HCT116 (cell line): Measurements from ENCODE around the gene CREBL2. TPM values are rescaled to one million over a fixed set of nuclear protein-coding genes. Genes with fewer than 3 reads are reported as not detected.

Experiments
- ATAC-seq: fragments of 200-7000 bp; cut with Tn5 transposase; 2 replicates; pipeline ENCODE4 v1.9.1; 2020; ENCODE audit warnings: mild to moderate bottlenecking, moderate library complexity
- BruUV-seq: library from RNA; stranded (reverse); fragments of 400-500 nt; replicated peaks from 2 replicates; lab custom pipeline; 2021; lab: Mats Ljungman, UMichigan
- CTCF ChIA-PET: fragments of 300-600 bp; sonication (Branson Sonifier 250); formaldehyde crosslinking; loops from one replicate; lab custom pipeline; 2021; ENCODE audit warnings: antibody characterized with exemption; lab: Charles Lee
- POLR2A ChIA-PET: fragments of 300-600, 350-600 bp; sonication (Branson Sonifier 250); formaldehyde crosslinking; loops from one replicate; lab custom pipeline; 2021; ENCODE audit warnings: antibody characterized with exemption; lab: Charles Lee
- RAD21 ChIA-PET, 2 experiments: fragments of 300-600 bp; sonication (Branson Sonifier 250); formaldehyde crosslinking; loops; one replicate each; lab custom pipeline; 2023; ENCODE audit warnings: low total read pairs in 2 of 2; ENCODE audit not compliant: uncharacterized antibody in 2 of 2, unreplicated experiment in 2 of 2, low non-redundant PET in 1 of 2; lab: Charles Lee
- DNase-seq: peaks from one replicate; pipeline ENCODE4 v3.0.0-alpha.2; 2010; ENCODE audit warnings: low read depth, low spot score
- H2AFZ ChIP-seq: fragments of 200-600 bp; shearing (Covaris generic), sonication (generic); 2 replicates; pipeline ENCODE4 v1.6.1; 2017; ENCODE audit warnings: low read depth, mixed run types, mixed read lengths, antibody characterized with exemption, low read length; ENCODE audit not compliant: poor library complexity, severe bottlenecking
- H3K27ac ChIP-seq: 2 replicates; pipeline ENCODE4 v1.5.1; 2012; ENCODE audit warnings: low read depth, low read length
- H3K27me3 ChIP-seq: fragments of 200-600 bp; sonication (generic); 2 replicates; pipeline ENCODE4 v1.6.1; 2016; ENCODE audit warnings: mixed run types, low read length, mixed read lengths; ENCODE audit not compliant: insufficient read depth
- H3K36me3 ChIP-seq, 2 experiments: fragments of 200-500 bp in 1 of 2; fragments of 200-600 bp in 1 of 2; sonication (Bioruptor generic) in 1 of 2; sonication (generic) in 1 of 2; 2 replicates each; pipeline versions ENCODE4 v1.5.1 to v1.6.1; 2014 to 2016; ENCODE audit warnings: low read length in 2 of 2, inconsistent platforms in 1 of 2, mixed read lengths in 1 of 2, mixed run types in 1 of 2; ENCODE audit not compliant: insufficient read depth in 2 of 2, control insufficient read depth in 1 of 2
- H3K4me1 ChIP-seq, 2 experiments: fragments of 200-600 bp in 1 of 2; sonication (generic) in 1 of 2; 2 replicates each; pipeline versions ENCODE4 v1.5.1 to v1.6.1; 2012 to 2017; ENCODE audit warnings: low read length in 2 of 2, inconsistent platforms in 1 of 2, mild to moderate bottlenecking in 1 of 2, mixed read lengths in 1 of 2, mixed run types in 1 of 2, moderate library complexity in 1 of 2; ENCODE audit not compliant: insufficient read depth in 2 of 2, control insufficient read depth in 1 of 2
- H3K4me2 ChIP-seq: fragments of 200-600 bp; sonication (generic); 2 replicates; pipeline ENCODE4 v1.6.1; 2017; ENCODE audit warnings: mixed run types, low read length, mixed read lengths
- H3K4me3 ChIP-seq, 2 experiments: fragments of 200-600 bp in 1 of 2; sonication (generic) in 1 of 2; replicated peaks in 1 of 2; 2 replicates each; pipeline ENCODE4 v1.5.1; 2011 to 2016; ENCODE audit warnings: low read length in 2 of 2, control low read depth in 1 of 2, low read depth in 1 of 2, mild to moderate bottlenecking in 1 of 2, mixed read lengths in 1 of 2, mixed run types in 1 of 2
- H3K79me2 ChIP-seq: fragments of 200-600 bp; sonication (generic); 2 replicates; pipeline ENCODE4 v1.6.1; 2017; ENCODE audit warnings: mild to moderate bottlenecking, mixed run types, low read length, moderate library complexity, mixed read lengths; ENCODE audit not compliant: insufficient read depth
- H3K9ac ChIP-seq: fragments of 200-600 bp; sonication (generic); 2 replicates; pipeline ENCODE4 v1.6.1; 2016; ENCODE audit warnings: low read length, mixed read lengths
- H3K9me2 ChIP-seq: fragments of 200-600 bp; sonication (generic), shearing (Covaris generic); 2 replicates; pipeline ENCODE4 v1.6.1; 2017; ENCODE audit warnings: mixed run types, mild to moderate bottlenecking, moderate library complexity; ENCODE audit not compliant: insufficient read depth
- H3K9me3 ChIP-seq, 2 experiments: fragments of 200-500 bp in 1 of 2; fragments of 200-600 bp in 1 of 2; sonication (Bioruptor generic) in 1 of 2; sonication (generic) in 1 of 2; 2 replicates each; pipeline ENCODE4 v1.6.1; 2014 to 2017; ENCODE audit warnings: low read length in 2 of 2, mixed read lengths in 2 of 2, inconsistent platforms in 1 of 2, low read depth in 1 of 2, mild to moderate bottlenecking in 1 of 2, mixed run types in 1 of 2, moderate library complexity in 1 of 2; ENCODE audit not compliant: control insufficient read depth in 1 of 2, insufficient read depth in 1 of 2
- H4K20me1 ChIP-seq: fragments of 200-600 bp; sonication (generic), shearing (Covaris generic); 2 replicates; pipeline ENCODE4 v1.6.1; 2017; ENCODE audit warnings: mixed run types, mild to moderate bottlenecking, moderate library complexity; ENCODE audit not compliant: insufficient read depth
- CEBPB ChIP-seq: IDR thresholded peaks from 2 replicates; pipeline ENCODE4 v1.6.1; 2012; ENCODE audit warnings: low read depth
- ELF1 ChIP-seq: IDR thresholded peaks from 2 replicates; pipeline ENCODE4 v1.6.1; 2012; ENCODE audit warnings: low read depth, borderline replicate concordance
- EZH2 ChIP-seq: fragments of 200-600 bp; sonication (generic); IDR thresholded peaks from 2 replicates; pipeline ENCODE4 v1.6.1; 2017; ENCODE audit warnings: antibody characterized with exemption, mixed run types
- EZH2phosphoT487 ChIP-seq: fragments of 200-600 bp; IDR thresholded peaks from 2 replicates; pipeline ENCODE4 v1.6.1; 2018; ENCODE audit warnings: antibody characterized with exemption, borderline replicate concordance
- FOSL1 ChIP-seq: IDR thresholded peaks from 2 replicates; pipeline ENCODE4 v1.6.1; 2012; ENCODE audit warnings: low read depth
- JUND ChIP-seq: IDR thresholded peaks from 2 replicates; pipeline ENCODE4 v1.6.1; 2012
- POLR2A ChIP-seq: IDR thresholded peaks from 2 replicates; pipeline ENCODE4 v1.7.0; 2011; ENCODE audit warnings: borderline replicate concordance; ENCODE audit not compliant: insufficient read depth, insufficient read length; ENCODE audit errors: extremely low read depth
- POLR2AphosphoS5 ChIP-seq: IDR thresholded peaks from 2 replicates; pipeline ENCODE4 v1.6.1; 2011; ENCODE audit warnings: mild to moderate bottlenecking, low read depth, low read length, moderate library complexity
- RAD21 ChIP-seq: IDR thresholded peaks from 2 replicates; pipeline ENCODE4 v1.6.1; 2012; ENCODE audit warnings: low read depth, mild to moderate bottlenecking
- SIN3A ChIP-seq: IDR thresholded peaks from 2 replicates; pipeline ENCODE4 v1.6.1; 2012; ENCODE audit warnings: low read depth
- SP1 ChIP-seq: IDR thresholded peaks from 2 replicates; pipeline ENCODE4 v1.6.1; 2012; ENCODE audit warnings: low read depth
- SRF ChIP-seq: IDR thresholded peaks from 2 replicates; pipeline ENCODE4 v1.6.1; 2012; ENCODE audit warnings: low read depth
- YY1 ChIP-seq: IDR thresholded peaks from 2 replicates; pipeline ENCODE4 v1.6.1; 2011; ENCODE audit warnings: low read length, low read depth, moderate library complexity, mild to moderate bottlenecking; ENCODE audit not compliant: insufficient replicate concordance; ENCODE audit errors: extremely low read depth
- ZFX ChIP-seq: fragments of 450-650 bp; IDR thresholded peaks from 2 replicates; pipeline ENCODE4 v1.6.1; 2017
- ZNF274 ChIP-seq: fragments of 200-500 bp; sonication (Bioruptor generic); IDR thresholded peaks from 2 replicates; pipeline ENCODE4 v1.6.1; 2014; ENCODE audit warnings: mild to moderate bottlenecking, low read depth, low read length, inconsistent platforms
- intact Hi-C: fragments of 100-400 bp; cut with micrococcal nuclease; formaldehyde crosslinking; loops from 2 replicates; pipeline ENCODE4 v1.10.0; 2022
- total RNA-seq: library from RNA; stranded (reverse); gene quantifications from one replicate; pipeline ENCODE4 v1.2.1, GENCODE V29; 2021; ENCODE audit not compliant: unreplicated experiment
- TF ChIP-seq, protein P1 (sequence below): IDR thresholded peaks from 2 replicates; pipeline ENCODE4 v1.6.1; 2012
- TF ChIP-seq, protein P2 (sequence below): IDR thresholded peaks from 2 replicates; pipeline ENCODE4 v1.6.1; 2012
- TF ChIP-seq, protein P3 (sequence below): IDR thresholded peaks from 2 replicates; pipeline ENCODE4 v1.6.1; 2011; ENCODE audit warnings: mild to moderate bottlenecking, low read length, moderate library complexity; ENCODE audit not compliant: insufficient replicate concordance; ENCODE audit errors: extremely low read depth
- TF ChIP-seq, protein P4 (sequence below): IDR thresholded peaks from 2 replicates; pipeline ENCODE4 v1.6.1; 2012; ENCODE audit warnings: low read depth

CREBL2 gene
- total RNA-seq, 1 experiment from 2014 or later: 11.3 TPM

DNA sequence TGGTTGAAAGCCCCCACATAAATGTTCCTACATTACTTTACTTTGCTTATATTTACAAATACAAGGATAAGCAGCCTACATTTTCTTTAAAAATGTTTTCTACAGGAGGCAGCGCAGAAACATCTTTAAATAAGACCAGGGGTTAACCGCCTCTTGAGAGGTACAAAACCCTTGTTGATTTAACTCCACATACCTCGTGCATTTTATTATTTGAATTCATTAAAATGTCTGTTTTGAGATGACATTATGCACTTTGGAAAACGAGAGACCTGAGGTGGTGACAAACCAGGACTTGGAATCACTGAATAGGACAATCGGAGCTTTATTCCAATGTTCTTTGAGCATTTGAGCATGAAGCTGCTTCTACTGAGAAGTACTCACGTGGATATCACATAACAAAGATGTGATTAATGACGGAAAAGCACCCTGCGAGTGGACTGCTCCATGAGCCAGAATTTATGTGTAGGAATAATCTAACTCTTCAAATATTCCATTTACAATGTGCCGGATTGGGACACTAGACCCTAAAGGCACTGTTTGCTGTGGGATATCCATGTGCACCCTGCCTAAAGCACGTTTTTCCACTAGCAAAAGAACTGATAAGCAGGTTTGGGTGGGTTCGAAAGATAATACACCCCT, 48.3 kb upstream of the CREBL2 start (continued):
- no peak for TF ChIP-seq EZH2phosphoT487
- TF ChIP-seq, protein P1, sequence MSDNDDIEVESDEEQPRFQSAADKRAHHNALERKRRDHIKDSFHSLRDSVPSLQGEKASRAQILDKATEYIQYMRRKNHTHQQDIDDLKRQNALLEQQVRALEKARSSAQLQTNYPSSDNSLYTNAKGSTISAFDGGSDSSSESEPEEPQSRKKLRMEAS: no peak

DNA sequence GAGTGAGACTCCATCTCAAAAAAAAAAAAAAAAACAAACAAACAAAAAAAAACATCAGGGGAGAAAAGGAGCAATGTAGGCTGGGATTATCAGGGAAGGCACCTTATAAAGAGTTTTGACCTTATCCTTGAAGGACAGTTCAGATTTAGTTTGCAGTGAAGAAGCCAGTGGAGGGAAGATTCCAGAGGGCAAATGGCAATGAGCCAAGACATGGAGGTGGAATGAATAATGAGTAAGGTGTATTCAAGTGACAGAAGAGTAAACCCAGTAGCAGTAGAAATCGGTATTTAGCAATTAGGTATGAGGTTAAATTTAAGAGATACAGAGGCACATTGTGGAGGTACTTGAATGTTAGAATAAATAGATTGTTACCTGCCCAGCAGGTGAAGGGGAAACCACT, 46.8 kb upstream of the CREBL2 start:
- Histone ChIP-seq H3K79me2 (peaks cover 16% of the 10 kb centered on the region), H3K36me3 (no peaks in the 10 kb centered on the region), H3K9ac (no peak overlapping the region), H3K27ac (no peak overlapping the region), H3K9me3 (no peaks in the 10 kb centered on the region; a peak in 1 of 4 replicates), H3K9me2 (no peaks in the 10 kb centered on the region), H3K27me3 (no peaks in the 10 kb centered on the region), H4K20me1 (no peaks in the 10 kb centered on the region), H2AFZ (no peak overlapping the region), H3K4me1 (peaks cover 16 to 24% of the 10 kb centered on the region in 2 experiments), H3K4me3 (no peak overlapping the region), H3K4me2 (no peak overlapping the region)
- intact Hi-C loops: loop anchor here (1.0 to 10.0 kb wide), 3 partner anchors 92 to 188 kb away; no protein-coding TSS in a partner anchor
- POLR2A ChIA-PET: no interaction called here
- RAD21 ChIA-PET: no interaction called here
- CTCF ChIA-PET: no interaction called here
- TF ChIP-seq, protein P2, sequence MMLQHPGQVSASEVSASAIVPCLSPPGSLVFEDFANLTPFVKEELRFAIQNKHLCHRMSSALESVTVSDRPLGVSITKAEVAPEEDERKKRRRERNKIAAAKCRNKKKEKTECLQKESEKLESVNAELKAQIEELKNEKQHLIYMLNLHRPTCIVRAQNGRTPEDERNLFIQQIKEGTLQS: no peak
- TF ChIP-seq JUND: no peak
- TF ChIP-seq, protein P1: no peak
- TF ChIP-seq EZH2phosphoT487: no peak
- TF ChIP-seq SP1: no peak
- no peak for TF ChIP-seq ELF1
- no peak for TF ChIP-seq SIN3A
- no peak for TF ChIP-seq YY1
- no peak for TF ChIP-seq POLR2A
- TF ChIP-seq, protein P3, sequence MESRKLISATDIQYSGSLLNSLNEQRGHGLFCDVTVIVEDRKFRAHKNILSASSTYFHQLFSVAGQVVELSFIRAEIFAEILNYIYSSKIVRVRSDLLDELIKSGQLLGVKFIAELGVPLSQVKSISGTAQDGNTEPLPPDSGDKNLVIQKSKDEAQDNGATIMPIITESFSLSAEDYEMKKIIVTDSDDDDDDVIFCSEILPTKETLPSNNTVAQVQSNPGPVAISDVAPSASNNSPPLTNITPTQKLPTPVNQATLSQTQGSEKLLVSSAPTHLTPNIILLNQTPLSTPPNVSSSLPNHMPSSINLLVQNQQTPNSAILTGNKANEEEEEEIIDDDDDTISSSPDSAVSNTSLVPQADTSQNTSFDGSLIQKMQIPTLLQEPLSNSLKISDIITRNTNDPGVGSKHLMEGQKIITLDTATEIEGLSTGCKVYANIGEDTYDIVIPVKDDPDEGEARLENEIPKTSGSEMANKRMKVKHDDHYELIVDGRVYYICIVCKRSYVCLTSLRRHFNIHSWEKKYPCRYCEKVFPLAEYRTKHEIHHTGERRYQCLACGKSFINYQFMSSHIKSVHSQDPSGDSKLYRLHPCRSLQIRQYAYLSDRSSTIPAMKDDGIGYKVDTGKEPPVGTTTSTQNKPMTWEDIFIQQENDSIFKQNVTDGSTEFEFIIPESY: no peak
- TF ChIP-seq POLR2AphosphoS5: no peak
- TF ChIP-seq CEBPB: no peak
- no peak for TF ChIP-seq EZH2
- no peak for TF ChIP-seq FOSL1
- TF ChIP-seq RAD21: no peak
- no peak for TF ChIP-seq ZFX
- no peak for TF ChIP-seq ZNF274
- TF ChIP-seq, protein P4, sequence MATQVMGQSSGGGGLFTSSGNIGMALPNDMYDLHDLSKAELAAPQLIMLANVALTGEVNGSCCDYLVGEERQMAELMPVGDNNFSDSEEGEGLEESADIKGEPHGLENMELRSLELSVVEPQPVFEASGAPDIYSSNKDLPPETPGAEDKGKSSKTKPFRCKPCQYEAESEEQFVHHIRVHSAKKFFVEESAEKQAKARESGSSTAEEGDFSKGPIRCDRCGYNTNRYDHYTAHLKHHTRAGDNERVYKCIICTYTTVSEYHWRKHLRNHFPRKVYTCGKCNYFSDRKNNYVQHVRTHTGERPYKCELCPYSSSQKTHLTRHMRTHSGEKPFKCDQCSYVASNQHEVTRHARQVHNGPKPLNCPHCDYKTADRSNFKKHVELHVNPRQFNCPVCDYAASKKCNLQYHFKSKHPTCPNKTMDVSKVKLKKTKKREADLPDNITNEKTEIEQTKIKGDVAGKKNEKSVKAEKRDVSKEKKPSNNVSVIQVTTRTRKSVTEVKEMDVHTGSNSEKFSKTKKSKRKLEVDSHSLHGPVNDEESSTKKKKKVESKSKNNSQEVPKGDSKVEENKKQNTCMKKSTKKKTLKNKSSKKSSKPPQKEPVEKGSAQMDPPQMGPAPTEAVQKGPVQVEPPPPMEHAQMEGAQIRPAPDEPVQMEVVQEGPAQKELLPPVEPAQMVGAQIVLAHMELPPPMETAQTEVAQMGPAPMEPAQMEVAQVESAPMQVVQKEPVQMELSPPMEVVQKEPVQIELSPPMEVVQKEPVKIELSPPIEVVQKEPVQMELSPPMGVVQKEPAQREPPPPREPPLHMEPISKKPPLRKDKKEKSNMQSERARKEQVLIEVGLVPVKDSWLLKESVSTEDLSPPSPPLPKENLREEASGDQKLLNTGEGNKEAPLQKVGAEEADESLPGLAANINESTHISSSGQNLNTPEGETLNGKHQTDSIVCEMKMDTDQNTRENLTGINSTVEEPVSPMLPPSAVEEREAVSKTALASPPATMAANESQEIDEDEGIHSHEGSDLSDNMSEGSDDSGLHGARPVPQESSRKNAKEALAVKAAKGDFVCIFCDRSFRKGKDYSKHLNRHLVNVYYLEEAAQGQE: no peak
- no peak for TF ChIP-seq SRF
- no peak for ATAC-seq
- no TSS peak for BruUV-seq
- DNase-seq: no peak
